ENCODE measurements around the gene PRKACG. TPM values are rescaled to one million over a fixed set of nuclear protein-coding genes. Genes with fewer than 3 reads are reported as not detected.
A peak's percentile ranks its signal among the peaks of the same experiment; 100 is the strongest.

The PRKACG gene
- total and polyA plus RNA-seq, 5 donors from 2014 or later = not detected

- no peak for DNase-seq
- Mint-ChIP-seq H3K27ac (no peak overlapping the region), H3K4me3 (no peak overlapping the region), H3K9me3 (no peaks in the 10 kb centered on the region), H3K4me1 (peaks cover 0 to 4% (median under 1%) of the 10 kb centered on the region in 4 donors), H3K27me3 (peaks cover 5% of the 10 kb centered on the region), H3K36me3 (no peaks in the 10 kb centered on the region)
- no peak overlapping the region for H3K4me3 ChIP-seq (ENCODE audit: low read depth, low read length)
- no peaks in the 10 kb centered on the region for H3K9me3 ChIP-seq (ENCODE audit: control insufficient read depth in 2 of 2, low read length in 2 of 2)
- H3K36me3 ChIP-seq (ENCODE audit: control insufficient read depth, insufficient read depth, low read length) = no peaks in the 10 kb centered on the region
- H3K27ac ChIP-seq (ENCODE audit: insufficient read depth, low read length, poor library complexity, severe bottlenecking) = no peak overlapping the region
- no peaks in the 10 kb centered on the region for H3K4me1 ChIP-seq (ENCODE audit: control insufficient read depth, insufficient read depth, low read length, poor library complexity, severe bottlenecking)
- no peak for ATAC-seq (ENCODE audit: low read depth in 2 of 2)
- H3K27me3 ChIP-seq (ENCODE audit: control insufficient read depth, insufficient read depth, low read length) = no peaks in the 10 kb centered on the region
Observed at GRCh38 chr9:69004836-69005235, 9.1 kb downstream of the PRKACG start.

- Histone ChIP-seq H3K4me3 (ENCODE audit: low read depth, low read length) (no peak overlapping the region), H3K27ac (ENCODE audit: insufficient read depth, low read length, poor library complexity, severe bottlenecking) (no peak overlapping the region), H3K9me3 (ENCODE audit: control insufficient read depth in 2 of 2, low read length in 2 of 2) (no peaks in the 10 kb centered on the region), H3K27me3 (ENCODE audit: control insufficient read depth, insufficient read depth, low read length) (no peaks in the 10 kb centered on the region), H3K4me1 (ENCODE audit: control insufficient read depth, insufficient read depth, low read length, poor library complexity, severe bottlenecking) (peaks cover 3% of the 10 kb centered on the region), H3K36me3 (ENCODE audit: control insufficient read depth, insufficient read depth, low read length) (no peaks in the 10 kb centered on the region)
- Mint-ChIP-seq H3K27ac (peak overlapping the region in 2 of 3 donors; percentile 19 to 21), H3K36me3 (no peaks in the 10 kb centered on the region), H3K27me3 (peaks cover 5% of the 10 kb centered on the region), H3K4me1 (peaks cover 7 to 20% (median 12%) of the 10 kb centered on the region in 4 donors), H3K4me3 (no peak overlapping the region), H3K9me3 (no peaks in the 10 kb centered on the region)
- no peak for DNase-seq
- ATAC-seq (ENCODE audit: low read depth in 2 of 2) = no peak
Observed at GRCh38 chr9:69003051-69003450, 10.9 kb downstream of the PRKACG start.

- no peaks in the 10 kb centered on the region for H3K9me3 Mint-ChIP-seq
- no peak overlapping the region for H3K27ac Mint-ChIP-seq
- DNase-seq (no peak), ATAC-seq (ENCODE audit: low read depth in 2 of 2) (no peak)
- H3K27ac ChIP-seq (ENCODE audit: insufficient read depth, low read length, poor library complexity, severe bottlenecking) = no peak overlapping the region
- peaks cover 7% of the 10 kb centered on the region for H3K4me1 ChIP-seq (ENCODE audit: control insufficient read depth, insufficient read depth, low read length, poor library complexity, severe bottlenecking)
- H3K27me3 Mint-ChIP-seq = no peaks in the 10 kb centered on the region
- no peaks in the 10 kb centered on the region for H3K27me3 ChIP-seq (ENCODE audit: control insufficient read depth, insufficient read depth, low read length)
- peaks cover 7 to 29% (median 16%) of the 10 kb centered on the region in 4 donors for H3K4me1 Mint-ChIP-seq
- H3K36me3 Mint-ChIP-seq = no peaks in the 10 kb centered on the region
- H3K4me3 ChIP-seq (ENCODE audit: low read depth, low read length) = no peak overlapping the region
- no peaks in the 10 kb centered on the region for H3K36me3 ChIP-seq (ENCODE audit: control insufficient read depth, insufficient read depth, low read length)
- no peaks in the 10 kb centered on the region for H3K9me3 ChIP-seq (ENCODE audit: control insufficient read depth in 2 of 2, low read length in 2 of 2)
- no peak overlapping the region for H3K4me3 Mint-ChIP-seq
Observed at GRCh38 chr9:69001921-69002320, 12.0 kb downstream of the PRKACG start.

- Mint-ChIP-seq H3K4me1 (peaks cover 14 to 39% (median 26%) of the 10 kb centered on the region in 4 donors), H3K27ac (peak overlapping the region; percentile 57 to 82 (median 81)), H3K36me3 (no peaks in the 10 kb centered on the region), H3K9me3 (no peaks in the 10 kb centered on the region), H3K4me3 (peak overlapping the region in 2 of 4 donors; percentile 18 to 45), H3K27me3 (no peaks in the 10 kb centered on the region)
- Histone ChIP-seq H3K9me3 (ENCODE audit: control insufficient read depth in 2 of 2, low read length in 2 of 2) (no peaks in the 10 kb centered on the region), H3K27ac (ENCODE audit: insufficient read depth, low read length, poor library complexity, severe bottlenecking) (peak overlapping the region; percentile 8), H3K27me3 (ENCODE audit: control insufficient read depth, insufficient read depth, low read length) (no peaks in the 10 kb centered on the region), H3K4me3 (ENCODE audit: low read depth, low read length) (no peak overlapping the region), H3K4me1 (ENCODE audit: control insufficient read depth, insufficient read depth, low read length, poor library complexity, severe bottlenecking) (peaks cover 12% of the 10 kb centered on the region), H3K36me3 (ENCODE audit: control insufficient read depth, insufficient read depth, low read length) (no peaks in the 10 kb centered on the region)
- ATAC-seq (ENCODE audit: low read depth in 2 of 2) (peak; percentile 91 to 92), DNase-seq (peak; percentile 51 to 88 (median 80))
Observed at GRCh38 chr9:68999393-69000105, 14.4 kb downstream of the PRKACG start.

GRCh38 chr9:68998812-68999211 is 15.1 kb downstream of the PRKACG start:
- no peaks in the 10 kb centered on the region for H3K9me3 Mint-ChIP-seq
- Histone ChIP-seq H3K4me1 (ENCODE audit: control insufficient read depth, insufficient read depth, low read length, poor library complexity, severe bottlenecking) (peaks cover 12% of the 10 kb centered on the region), H3K4me3 (ENCODE audit: low read depth, low read length) (peak overlapping the region; percentile 43), H3K9me3 (ENCODE audit: control insufficient read depth in 2 of 2, low read length in 2 of 2) (no peaks in the 10 kb centered on the region), H3K27me3 (ENCODE audit: control insufficient read depth, insufficient read depth, low read length) (no peaks in the 10 kb centered on the region), H3K27ac (ENCODE audit: insufficient read depth, low read length, poor library complexity, severe bottlenecking) (peak overlapping the region; percentile 8), H3K36me3 (ENCODE audit: control insufficient read depth, insufficient read depth, low read length) (no peaks in the 10 kb centered on the region)
- no peak for ATAC-seq (ENCODE audit: low read depth in 2 of 2)
- peak overlapping the region; percentile 57 to 93 (median 81) for H3K27ac Mint-ChIP-seq
- H3K36me3 Mint-ChIP-seq = no peaks in the 10 kb centered on the region
- H3K27me3 Mint-ChIP-seq = no peaks in the 10 kb centered on the region
- H3K4me1 Mint-ChIP-seq = peaks cover 14 to 39% (median 26%) of the 10 kb centered on the region in 4 donors
- DNase-seq = peak in 1 of 3 donors; percentile 51
- H3K4me3 Mint-ChIP-seq = peak overlapping the region in 3 of 4 donors; percentile 38 to 78 (median 73)

- Histone ChIP-seq H3K9me3 (ENCODE audit: control insufficient read depth in 2 of 2, low read length in 2 of 2) (no peaks in the 10 kb centered on the region), H3K4me3 (ENCODE audit: low read depth, low read length) (peak overlapping the region; percentile 43), H3K27me3 (ENCODE audit: control insufficient read depth, insufficient read depth, low read length) (no peaks in the 10 kb centered on the region), H3K36me3 (ENCODE audit: control insufficient read depth, insufficient read depth, low read length) (no peaks in the 10 kb centered on the region), H3K4me1 (ENCODE audit: control insufficient read depth, insufficient read depth, low read length, poor library complexity, severe bottlenecking) (peaks cover 12% of the 10 kb centered on the region), H3K27ac (ENCODE audit: insufficient read depth, low read length, poor library complexity, severe bottlenecking) (no peak overlapping the region)
- Mint-ChIP-seq H3K4me3 (peak overlapping the region; percentile 27 to 78 (median 38)), H3K27ac (peak overlapping the region; percentile 79 to 83 (median 81)), H3K4me1 (peaks cover 14 to 40% (median 27%) of the 10 kb centered on the region in 4 donors), H3K27me3 (no peaks in the 10 kb centered on the region), H3K9me3 (no peaks in the 10 kb centered on the region), H3K36me3 (no peaks in the 10 kb centered on the region)
- no peak for ATAC-seq (ENCODE audit: low read depth in 2 of 2)
- no peak for DNase-seq
Observed at GRCh38 chr9:68998385-68998784, 15.5 kb downstream of the PRKACG start.

- DNase-seq (no peak), ATAC-seq (ENCODE audit: low read depth in 2 of 2) (no peak)
- Mint-ChIP-seq H3K36me3 (no peaks in the 10 kb centered on the region), H3K4me1 (peaks cover 14 to 43% (median 27%) of the 10 kb centered on the region in 4 donors), H3K9me3 (peaks cover 0 to 1% (median 0%) of the 10 kb centered on the region in 7 donors), H3K4me3 (peak overlapping the region in 2 of 4 donors; percentile 78), H3K27ac (peak overlapping the region in 2 of 3 donors; percentile 79 to 83), H3K27me3 (no peaks in the 10 kb centered on the region)
- peak overlapping the region; percentile 73 for H3K4me3 ChIP-seq (ENCODE audit: low read depth, low read length)
- no peaks in the 10 kb centered on the region for H3K36me3 ChIP-seq (ENCODE audit: control insufficient read depth, insufficient read depth, low read length)
- no peaks in the 10 kb centered on the region for H3K9me3 ChIP-seq (ENCODE audit: control insufficient read depth in 2 of 2, low read length in 2 of 2)
- no peaks in the 10 kb centered on the region for H3K27me3 ChIP-seq (ENCODE audit: control insufficient read depth, insufficient read depth, low read length)
- H3K4me1 ChIP-seq (ENCODE audit: control insufficient read depth, insufficient read depth, low read length, poor library complexity, severe bottlenecking) = peaks cover 12% of the 10 kb centered on the region
- H3K27ac ChIP-seq (ENCODE audit: insufficient read depth, low read length, poor library complexity, severe bottlenecking) = no peak overlapping the region
Observed at GRCh38 chr9:68997666-68998065, 16.2 kb downstream of the PRKACG start.

Measured in CD4-positive, CD25-positive, alpha-beta regulatory T cell (primary cell).